GM13976 (cell line): Measurements from ENCODE around the gene SPINK4.

Experiments used
- DNase-seq: peaks from one replicate; pipeline ENCODE4 v3.0.0; 2012; ENCODE audit warnings: low spot score
- CTCF ChIP-seq: IDR thresholded peaks from 2 replicates; pipeline ENCODE4 v1.5.1; 2012; ENCODE audit warnings: borderline replicate concordance, mild to moderate bottlenecking; ENCODE audit not compliant: insufficient read depth; ENCODE audit errors: extremely low read depth, missing control alignments, control extremely low read depth
- in situ Hi-C: fragments of 300-500 bp; cut with MboI; formaldehyde crosslinking; loops from one replicate; pipeline ENCODE4 v1.12.0; 2022; ENCODE audit warnings: low sequenced_read_pairs, mixed read lengths, inconsistent platforms; ENCODE audit not compliant: unreplicated experiment

SPINK4 gene

GRCh38 chr9:33294670-33295432 is 54.9 kb downstream of the SPINK4 start:
- in situ Hi-C loops: no loop called here
- DNase-seq: no peak
- no peak for TF ChIP-seq CTCF

GRCh38 chr9:33295571-33295970 is 55.6 kb downstream of the SPINK4 start:
- no peak for TF ChIP-seq CTCF
- in situ Hi-C loops: no loop called here
- DNase-seq: peak; percentile 60

DNA sequence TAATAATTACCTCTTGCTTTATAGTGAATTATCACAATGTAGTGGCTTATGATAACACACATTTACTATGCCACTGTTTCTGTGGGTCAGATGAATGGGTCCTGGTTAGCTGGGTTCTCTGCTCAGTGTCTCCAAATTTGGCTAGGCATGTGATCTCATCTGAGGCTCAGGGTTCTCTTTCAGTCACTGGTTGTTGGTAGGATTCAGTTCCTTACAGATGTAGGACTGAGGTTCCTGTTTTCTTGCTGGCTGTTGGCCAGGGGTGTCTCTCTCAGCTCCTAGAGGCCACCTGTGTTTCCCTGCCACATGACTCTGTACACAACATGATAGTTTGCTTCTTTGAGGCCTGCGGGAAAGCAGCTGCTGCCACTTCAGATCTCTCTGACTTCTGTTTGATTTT is 57.5 kb downstream of the SPINK4 start:
- peak; percentile 54 for DNase-seq
- no peak for TF ChIP-seq CTCF
- in situ Hi-C loops: no loop called here
